Motor neuron (in vitro differentiated cells): ENCODE results near the gene VPS26A. TPM values are rescaled to one million over a fixed set of nuclear protein-coding genes. Genes with fewer than 3 reads are reported as not detected.
A peak's percentile ranks its signal among the peaks of the same experiment; 100 is the strongest.
"Not testable (repeated sequence)": the region's sequence is repeated elsewhere in the genome, so short reads cannot be mapped to it uniquely, and the experiment has no call there.

ENCODE experiments used
- ATAC-seq, 8 experiments: fragments of 200-7000 bp; cut with Tn5 transposase; replicated peaks in 6 of 8; 2 replicates each; pipeline ENCODE4 v1.8.0; 2021; ENCODE audit warnings: mild to moderate bottlenecking in 8 of 8, moderate library complexity in 8 of 8
- H3K27ac ChIP-seq, 2 donors: fragments of 250-450 bp; sonication (Bioruptor Pico); 2 replicates each; pipeline ENCODE4 v1.9.0; 2021; ENCODE audit warnings: antibody characterized with exemption in 2 of 2, mild to moderate bottlenecking in 2 of 2, moderate library complexity in 1 of 2
- H3K4me1 ChIP-seq, 2 donors: fragments of 250-450 bp; sonication (Bioruptor Pico); replicated peaks in 1 of 2; 2 replicates each; pipeline ENCODE4 v1.6.1; 2021; ENCODE audit warnings: antibody characterized with exemption in 2 of 2, mild to moderate bottlenecking in 2 of 2, moderate library complexity in 1 of 2
- H3K4me3 ChIP-seq, 5 donors: fragments of 250-450 bp; sonication (Bioruptor Pico); 2 replicates each; pipeline ENCODE4 v1.9.0; 2021; ENCODE audit warnings: antibody characterized with exemption in 5 of 5, mild to moderate bottlenecking in 5 of 5, moderate library complexity in 4 of 5
- WGBS, 10 experiments: fragments of 450-650 bp; shearing (Covaris generic); methylation state at CpG; one replicate each; pipeline ENCODE4 v1.0.0; 2022; 5-methylcytosine and 5-hydroxymethylcytosine counted together
- in situ Hi-C, 9 experiments: fragments of 400-800 bp; cut with MboI; loops; one replicate each; pipeline ENCODE4 v1.15.0; 2021; ENCODE audit warnings: low sequenced_read_pairs in 9 of 9, low pct_unique_long_range_greater_than_20kb in 2 of 9; ENCODE audit not compliant: unreplicated experiment in 9 of 9
- total RNA-seq, 8 experiments: library from RNA; unstranded; fragments of 300-600 nt; gene quantifications; 2 replicates each; pipeline versions ENCODE4 v1.2.3 to v1.2.4, GENCODE V29; 2022

Gene VPS26A
- total RNA-seq, 8 experiments from 2014 or later: 20.1 to 59.9 (median 35.1) TPM

GRCh38 chr10:69153227-69153626 is 29.2 kb downstream of the VPS26A start:
- 57 to 100% (median 87%) methylated on average over 1 to 5 of the region's 6 CpGs; no CpG with 5 or more reads in 2 of the 10 experiments for WGBS, 10 experiments
- peak in 1 of 8 experiments; percentile 26 for ATAC-seq
- in situ Hi-C loops: no loop called here
- H3K27ac ChIP-seq: no peak overlapping the region
- H3K4me3 ChIP-seq: no peak overlapping the region
- H3K4me1 ChIP-seq: no peaks in the 10 kb centered on the region

DNA sequence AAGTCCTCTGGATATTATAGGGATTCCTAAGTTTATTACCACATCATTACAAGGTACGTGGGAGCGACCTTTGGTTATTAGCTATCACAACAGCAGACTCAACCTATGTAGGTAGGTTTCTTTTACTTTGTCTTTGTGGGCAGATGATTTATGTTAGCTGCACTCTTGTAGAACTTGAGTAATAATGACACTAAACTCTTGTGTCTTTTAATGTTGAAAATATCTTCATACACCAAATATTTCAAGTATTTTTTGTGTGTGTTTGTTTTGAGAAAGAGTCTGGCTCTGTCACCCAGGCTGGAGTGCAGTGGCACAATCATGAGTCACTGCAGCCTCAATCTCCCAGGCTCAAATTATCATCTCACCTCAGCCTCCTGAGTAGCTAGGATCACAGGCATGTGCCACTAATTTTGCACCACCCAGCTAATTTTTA is 36.8 kb downstream of the VPS26A start:
- in situ Hi-C loops: no loop called here
- no peak overlapping the region for H3K4me3 ChIP-seq
- WGBS, 10 experiments: 79 to 100% (median 96%) methylated on average over 1 to 2 of the region's 2 CpGs; no CpG with 5 or more reads in 4 of the 10 experiments
- H3K27ac ChIP-seq: no peak overlapping the region
- no peaks in the 10 kb centered on the region for H3K4me1 ChIP-seq
- no peak for ATAC-seq

- no peak overlapping the region for H3K4me3 ChIP-seq
- in situ Hi-C loops: no loop called here
- ATAC-seq: no peak
- no peak overlapping the region for H3K27ac ChIP-seq
- WGBS, 10 experiments: 87 to 100% (median 95%) methylated on average over 1 to 4 of the region's 4 CpGs; no CpG with 5 or more reads in 3 of the 10 experiments
- no peaks in the 10 kb centered on the region for H3K4me1 ChIP-seq
Observed at GRCh38 chr10:69168493-69168892, 44.5 kb downstream of the VPS26A start.

DNA sequence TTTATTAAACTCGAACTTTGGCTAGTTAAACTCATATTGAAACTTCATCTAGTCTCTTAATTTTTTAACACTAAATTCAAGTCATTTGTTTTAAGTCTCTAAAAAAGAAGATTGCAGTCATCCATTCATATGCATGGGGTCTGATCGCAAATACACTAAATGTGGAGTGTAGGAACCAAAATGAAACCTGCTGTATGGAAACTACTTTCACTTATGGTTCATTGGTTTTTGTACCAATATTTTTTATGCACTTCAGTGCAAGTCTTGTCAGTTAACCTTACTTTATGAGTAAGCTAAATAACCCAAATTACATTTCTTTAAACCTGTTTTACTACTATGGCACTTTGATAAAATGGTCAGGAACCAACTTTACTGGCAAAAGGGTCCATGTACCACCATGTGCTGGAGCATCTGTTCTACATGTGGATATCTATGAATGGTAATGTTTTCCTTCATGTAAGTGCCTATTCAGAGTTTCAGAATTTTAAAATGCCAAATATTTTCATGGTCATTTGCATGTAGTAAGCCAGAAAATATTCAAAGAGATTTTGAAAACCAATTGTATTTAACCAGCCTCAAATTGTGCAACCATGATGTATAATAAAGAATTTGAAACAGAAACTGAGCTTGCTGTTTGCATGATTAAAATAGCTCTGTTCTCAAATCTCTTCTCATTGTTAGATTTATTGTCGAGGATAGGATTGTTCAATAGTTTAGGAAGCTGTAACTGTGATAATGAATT is 48.4 kb downstream of the VPS26A start:
- 54 to 100% (median 82%) methylated on average over 2 to 3 of the region's 3 CpGs for WGBS, 10 experiments
- Histone ChIP-seq H3K27ac (no peak overlapping the region), H3K4me3 (no peak overlapping the region), H3K4me1 (no peaks in the 10 kb centered on the region)
- peak in 3 of 8 experiments; percentile 89 to 90 (median 90) for ATAC-seq
- in situ Hi-C loops: no loop called here

GRCh38 chr10:69175326-69175725 is 51.3 kb downstream of the VPS26A start:
- H3K4me1 ChIP-seq, ATAC-seq, H3K27ac ChIP-seq, H3K4me3 ChIP-seq, in situ Hi-C loops: not testable (repeated sequence)
- WGBS, 10 experiments: 50 to 100% (median 80%) methylated on average over 1 to 2 of the region's 4 CpGs; no CpG with 5 or more reads in 5 of the 10 experiments

DNA sequence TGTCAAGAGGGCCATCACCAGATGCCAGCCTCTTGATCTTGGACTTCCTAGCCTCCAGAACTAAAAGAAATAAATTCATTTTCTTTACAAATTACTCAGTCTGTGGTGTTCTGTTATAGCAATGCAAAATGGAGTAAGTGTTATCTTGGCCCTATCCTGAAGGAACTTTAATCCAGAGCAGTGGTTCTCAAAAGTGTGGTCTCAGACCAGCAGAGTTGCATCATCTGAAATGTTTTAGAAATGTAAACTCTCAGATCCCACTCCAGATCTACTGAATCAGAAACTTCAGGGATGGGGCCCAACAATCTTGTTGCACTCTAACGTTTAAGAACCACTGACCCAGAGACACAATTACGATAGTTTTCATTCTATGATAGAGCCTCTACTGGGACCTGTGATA is 52.8 kb downstream of the VPS26A start:
- no peak for ATAC-seq
- Histone ChIP-seq H3K4me1 (peaks cover 5 to 7% of the 10 kb centered on the region in 2 donors), H3K4me3 (no peak overlapping the region), H3K27ac (no peak overlapping the region)
- WGBS, 10 experiments: 0 to 100% (median 92%) methylated on average over 1 to 2 of the region's 2 CpGs; no CpG with 5 or more reads in 3 of the 10 experiments
- in situ Hi-C loops: no loop called here

- Histone ChIP-seq H3K4me1 (peaks cover 5 to 7% of the 10 kb centered on the region in 2 donors), H3K4me3 (peak overlapping the region; percentile 46 to 98 (median 80)), H3K27ac (peak overlapping the region; percentile 98)
- in situ Hi-C loops: no loop called here
- ATAC-seq: peak; percentile 2 to 62 (median 27)
- WGBS, 10 experiments: 3 to 90% (median 32%) methylated on average over 2 to 18 of the region's 21 CpGs
Observed at GRCh38 chr10:69179089-69179742, 55.2 kb downstream of the VPS26A start.

DNA sequence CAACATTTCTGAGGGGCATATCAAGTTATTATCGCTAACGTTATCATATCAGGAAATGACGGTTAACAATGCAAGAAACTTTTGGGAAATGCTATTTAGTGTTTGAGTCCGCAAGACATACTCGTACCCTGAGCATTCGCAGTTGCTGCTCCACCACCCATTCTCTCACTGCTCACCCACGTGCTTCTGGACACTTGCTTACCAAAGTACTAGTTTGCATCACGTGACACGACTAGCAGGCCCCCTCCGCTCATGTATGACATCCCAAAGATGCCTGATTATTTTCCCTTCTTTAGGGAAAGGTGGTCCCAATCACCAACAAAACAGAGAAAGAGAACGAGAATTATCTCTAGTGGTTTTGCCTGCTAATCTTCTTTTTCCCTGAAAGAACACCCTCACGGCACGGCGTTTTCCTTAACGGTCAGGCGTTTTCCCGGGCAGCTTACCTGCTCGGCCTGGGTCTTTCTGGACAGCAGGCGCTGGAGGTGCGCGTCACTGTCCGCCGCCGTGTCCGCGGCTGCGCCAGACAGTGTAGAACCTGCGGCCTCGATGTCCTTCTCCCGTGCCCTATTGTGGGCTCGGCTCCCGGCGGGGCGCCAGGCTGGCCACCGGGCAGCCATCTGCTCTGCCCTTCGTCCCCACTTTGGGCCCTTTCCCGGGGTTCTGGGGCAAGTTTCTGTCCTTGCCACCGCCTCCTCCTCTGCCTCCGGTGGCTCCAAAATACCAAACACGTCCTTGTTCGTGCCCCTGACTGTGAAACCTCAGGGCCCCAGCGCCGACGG is 56.0 kb downstream of the VPS26A start, which contains the start of gene SUPV3L1:
SUPV3L1 (plus strand) TSS at position 492 of the 782 bp plus-strand sequence; CDS start at position 550, 58 bp downstream.
- in situ Hi-C loops: no loop called here
- peak; percentile 89 to 94 (median 91) for ATAC-seq
- peak within 1 kb of the TSS; percentile 98 for H3K27ac ChIP-seq
- H3K4me3 ChIP-seq: peak within 1 kb of the TSS; percentile 46 to 98 (median 80)
- H3K4me1 ChIP-seq: peaks cover 5 to 7% of the 10 kb centered on the region in 2 donors
- 0 to 5% (median 1%) methylated on average over 3 to 13 of the region's 44 CpGs for WGBS, 10 experiments

DNA sequence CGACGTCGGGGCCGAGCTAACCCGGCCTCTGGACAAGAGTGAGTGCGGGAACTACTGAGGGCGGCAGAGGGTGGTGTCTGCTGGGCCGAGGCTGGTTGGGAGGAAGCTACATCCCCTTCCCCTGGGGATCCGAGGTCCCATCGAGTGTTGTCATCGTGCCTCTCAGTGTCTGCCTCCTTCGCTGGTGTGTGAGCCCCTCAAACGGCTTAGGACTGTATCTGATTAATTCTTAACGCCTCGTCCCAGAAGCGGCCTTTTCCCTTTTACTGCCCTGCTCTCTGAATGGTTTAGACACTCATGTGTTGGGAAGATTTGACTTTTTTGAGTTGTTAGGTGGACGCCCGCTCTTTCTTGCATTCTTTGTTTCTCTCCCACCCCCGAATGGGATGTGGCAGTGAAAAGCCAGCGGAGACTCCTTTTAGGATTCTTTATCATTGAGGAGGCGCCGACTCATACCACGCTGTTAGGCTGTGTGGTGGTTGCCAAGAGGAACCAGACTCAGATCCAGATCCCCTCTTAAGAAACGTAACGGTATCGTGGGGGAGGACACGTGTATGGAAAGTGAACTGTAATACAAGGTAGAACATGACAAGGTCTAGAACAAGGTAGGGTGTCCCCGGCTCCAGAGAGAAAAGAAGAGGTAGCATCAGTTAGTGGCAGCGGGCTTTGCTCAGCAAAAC is 56.7 kb downstream of the VPS26A start:
- H3K27ac ChIP-seq: peak overlapping the region; percentile 98
- in situ Hi-C loops: no loop called here
- H3K4me3 ChIP-seq: peak overlapping the region; percentile 46 to 98 (median 80)
- 0 to 40% (median 5%) methylated on average over 1 to 18 of the region's 29 CpGs for WGBS, 10 experiments
- ATAC-seq: peak in 5 of 8 experiments; percentile 2 to 79 (median 77)
- H3K4me1 ChIP-seq: peaks cover 5 to 7% of the 10 kb centered on the region in 2 donors

DNA sequence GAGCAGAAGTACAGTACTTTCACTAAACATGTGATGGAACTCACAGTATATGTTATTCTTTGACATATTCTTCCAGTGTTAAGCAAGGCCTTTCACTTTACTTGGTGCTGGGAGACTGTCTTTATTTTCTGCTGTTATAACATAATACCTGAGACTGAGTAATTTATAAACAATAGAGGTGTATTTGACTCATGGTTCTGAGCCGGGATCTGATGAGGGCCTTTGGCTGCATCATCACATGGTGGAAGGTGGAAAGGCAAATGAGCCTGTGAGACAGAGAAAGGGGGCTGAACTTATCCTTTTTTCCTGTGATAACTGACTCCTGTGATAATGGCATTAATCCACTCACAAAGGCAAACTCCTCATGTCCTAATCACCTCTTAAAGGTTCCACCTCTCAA is 57.5 kb downstream of the VPS26A start:
- Histone ChIP-seq H3K4me1 (peaks cover 5 to 7% of the 10 kb centered on the region in 2 donors), H3K27ac (no peak overlapping the region), H3K4me3 (peak overlapping the region in 4 of 5 donors; percentile 46 to 98 (median 72))
- no peak for ATAC-seq
- in situ Hi-C loops: no loop called here
- WGBS, 10 experiments: 0 to 100% (median 65%) methylated on average over 1 of the region's 1 CpG; no CpG with 5 or more reads in 4 of the 10 experiments

- in situ Hi-C loops: no loop called here
- Histone ChIP-seq H3K4me3 (no peak overlapping the region), H3K27ac (no peak overlapping the region), H3K4me1 (peaks cover 5 to 7% of the 10 kb centered on the region in 2 donors)
- ATAC-seq: no peak
- 80 to 100% (median 96%) methylated on average over 1 to 4 of the region's 4 CpGs for WGBS, 10 experiments
Observed at GRCh38 chr10:69182005-69182404, 58.0 kb downstream of the VPS26A start.

DNA sequence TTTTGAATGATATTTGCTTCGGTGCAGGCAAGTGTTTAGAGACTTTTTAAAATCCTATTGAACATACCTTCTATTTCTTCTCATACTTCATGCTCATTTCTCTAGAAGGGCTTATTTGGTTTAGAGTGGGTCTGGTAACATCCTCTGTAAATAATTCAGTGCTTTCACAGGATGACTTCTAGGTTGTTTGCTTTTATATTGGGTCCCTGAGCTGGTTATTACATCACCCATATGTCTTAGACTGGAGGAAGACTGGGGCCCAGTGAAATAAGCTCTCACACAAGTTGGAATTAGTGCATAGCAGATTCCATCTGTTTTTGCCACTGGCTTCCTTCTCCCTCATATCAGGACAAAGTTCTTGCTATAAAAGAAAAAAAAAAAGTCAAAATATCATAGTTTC is 62.5 kb downstream of the VPS26A start:
- in situ Hi-C loops: no loop called here
- H3K4me3 ChIP-seq: no peak overlapping the region
- WGBS, 10 experiments: 18 to 100% (median 85%) methylated on average over 1 of the region's 1 CpG; no CpG with 5 or more reads in 1 of the 10 experiments
- ATAC-seq: no peak
- H3K27ac ChIP-seq: no peak overlapping the region
- peaks cover under 1% of the 10 kb centered on the region in 2 donors for H3K4me1 ChIP-seq
